Endometrial microvascular endothelial cells (primary cell): Measurements from ENCODE around the gene TADA2B. TPM values are rescaled to one million over a fixed set of nuclear protein-coding genes. Genes with fewer than 3 reads are reported as not detected.

ENCODE experiments used
- in situ Hi-C: cut with HindIII; loops from 2 replicates; pipeline ENCODE4 v1.10.0; 2017; ENCODE audit warnings: low sequenced_read_pairs, low pct_unique_long_range_greater_than_20kb; ENCODE audit errors: inconsistent ontology term
- total RNA-seq: library from RNA; depleted of rRNA; stranded (reverse); fragments of >200 nt; gene quantifications from one replicate; pipeline ENCODE4 v1.2.3, GENCODE V29; 2015; ENCODE audit errors: inconsistent ontology term

The TADA2B gene
- total RNA-seq, 1 donor from 2014 or later: 9.8 TPM

DNA sequence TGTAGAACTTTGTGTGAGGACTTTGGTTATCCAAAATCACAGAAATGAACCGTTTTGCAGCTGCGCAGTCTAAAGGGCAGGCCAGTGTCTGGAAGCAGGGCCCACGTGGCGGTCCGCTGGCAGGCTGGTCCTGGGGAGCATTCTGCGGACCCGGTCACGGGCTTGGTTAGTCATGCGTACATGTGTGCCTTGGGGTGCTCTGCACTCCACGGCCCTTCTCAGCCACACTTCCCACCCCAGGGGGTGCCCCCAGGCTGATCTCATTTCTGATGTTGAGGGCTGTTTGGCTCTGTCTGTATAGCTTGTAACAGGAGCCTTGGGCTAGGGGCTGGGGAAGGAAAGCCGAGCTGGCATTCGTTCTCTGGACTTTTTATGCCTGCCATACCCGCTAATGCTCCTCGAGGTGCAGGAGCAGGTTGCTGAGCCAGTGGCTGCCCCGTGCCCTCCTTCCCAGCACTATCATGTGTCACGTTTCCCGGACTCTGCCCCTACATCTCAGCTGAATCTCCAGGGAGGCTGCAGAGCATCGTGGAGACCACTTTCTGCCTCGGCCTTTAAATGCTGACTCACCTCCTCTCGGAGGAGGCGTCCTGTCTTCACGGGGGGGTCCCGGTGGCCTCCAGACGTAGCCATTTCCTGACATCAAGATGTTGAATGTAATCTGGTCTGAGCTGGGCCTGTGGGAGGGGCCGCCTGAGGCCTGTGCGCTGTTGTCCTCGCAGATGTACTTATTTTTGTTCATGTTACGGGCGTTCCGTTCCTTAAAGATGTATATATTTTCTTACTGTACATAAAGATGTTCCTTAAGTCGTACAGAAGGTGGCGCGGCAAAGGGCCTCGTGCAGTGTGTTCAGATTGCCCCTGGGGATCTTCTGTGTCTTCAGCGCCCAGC lies 11.4 kb upstream of the TADA2B start:
- in situ Hi-C loops: no loop called here

DNA sequence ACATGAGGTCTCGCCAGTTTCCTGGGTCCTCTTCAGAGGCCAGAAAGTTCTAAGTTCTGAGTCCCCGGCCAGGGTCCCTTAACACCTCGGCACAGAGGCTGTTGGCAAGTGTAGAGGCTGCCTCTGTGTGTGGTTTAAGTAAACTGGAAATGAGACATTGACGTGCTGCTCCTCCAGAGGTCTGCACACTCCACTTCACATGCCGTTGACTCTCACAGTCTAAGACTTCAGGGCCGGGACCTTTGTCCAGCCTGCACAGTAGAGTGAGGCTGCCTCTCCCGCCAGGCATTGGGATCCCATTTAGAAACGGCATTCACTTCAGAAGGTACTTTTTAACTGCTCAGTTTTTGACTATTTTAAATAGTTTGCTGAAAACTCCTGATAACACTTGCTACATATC lies 10.6 kb upstream of the TADA2B start:
- in situ Hi-C loops: no loop called here

DNA sequence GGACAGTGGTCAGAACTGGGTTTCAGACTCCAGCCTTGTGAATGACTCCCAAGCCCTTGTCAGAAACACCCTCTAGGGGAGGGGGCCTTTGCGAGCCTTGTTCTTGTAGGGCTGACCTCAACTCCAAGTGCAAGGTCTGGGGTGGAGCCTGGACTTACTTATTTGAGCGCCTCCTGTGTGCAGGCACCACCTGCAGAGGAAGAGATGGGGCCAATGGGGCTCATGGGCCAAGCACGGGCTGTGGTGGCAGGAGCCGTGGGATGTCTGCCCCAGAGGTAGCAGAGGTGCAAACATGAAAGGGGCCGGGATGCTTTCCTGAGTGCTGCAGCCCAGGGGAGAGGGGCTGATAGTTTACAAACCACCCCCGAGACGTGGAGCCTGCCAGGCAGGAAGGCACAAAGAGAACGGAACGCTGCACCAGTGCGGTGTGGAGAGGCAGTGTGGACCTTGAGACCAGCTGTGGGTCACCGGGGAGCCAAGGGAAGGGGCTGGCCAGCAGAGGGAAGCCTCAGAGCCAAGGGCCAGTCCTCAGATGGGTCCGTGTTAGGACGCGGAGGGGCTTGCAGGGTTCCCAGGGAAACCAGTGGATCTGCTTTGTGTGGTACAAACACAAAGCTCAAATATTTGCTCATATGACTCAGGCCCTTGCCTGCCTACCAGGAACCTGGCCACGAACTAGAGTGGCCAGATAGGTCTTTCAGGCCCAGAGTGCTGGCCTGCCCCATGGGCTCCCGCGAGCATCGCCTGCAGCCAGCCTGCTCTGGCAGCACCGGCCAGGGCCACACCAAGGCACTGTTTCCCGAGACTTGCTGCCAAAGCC lies 8.7 kb upstream of the TADA2B start:
- in situ Hi-C loops: no loop called here

DNA sequence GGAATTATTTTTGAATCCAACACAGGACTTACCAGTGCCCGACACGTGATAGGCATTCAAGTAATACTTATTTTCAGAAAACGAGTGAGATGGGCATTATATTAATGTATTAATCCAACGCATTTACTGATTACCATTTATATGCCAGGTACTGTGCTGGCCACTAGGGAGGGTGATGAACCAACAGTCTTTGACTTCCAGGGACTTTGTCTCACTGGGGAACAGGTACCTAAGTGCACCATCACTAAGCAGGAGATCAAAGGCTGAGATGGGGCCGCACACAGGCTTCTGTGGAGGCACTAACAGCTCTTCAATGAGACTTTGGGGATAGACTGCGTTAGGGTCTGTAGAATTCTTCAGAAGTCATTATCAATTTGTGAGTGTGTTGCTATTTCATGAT lies 5.7 kb upstream of the TADA2B start:
- in situ Hi-C loops: no loop called here

DNA sequence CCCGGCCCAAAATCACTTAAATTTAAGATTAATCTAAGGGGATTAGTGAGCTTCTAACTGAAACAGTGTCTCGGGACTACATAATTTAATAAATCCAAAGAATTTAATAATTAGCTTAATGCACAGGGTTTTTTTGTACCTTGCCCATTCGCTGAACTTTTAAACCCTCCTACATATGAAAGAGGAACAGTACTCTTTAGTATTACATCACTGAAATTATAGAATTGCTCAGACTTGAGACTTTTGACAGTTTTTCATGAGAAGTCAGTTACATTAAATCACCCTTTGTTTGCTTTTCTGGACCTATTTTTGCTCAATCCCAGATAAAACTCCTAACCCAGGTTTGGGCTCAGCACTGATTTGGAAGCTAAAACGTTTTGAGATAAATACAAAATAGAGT lies 2.4 kb upstream of the TADA2B start:
- in situ Hi-C loops: no loop called here

DNA sequence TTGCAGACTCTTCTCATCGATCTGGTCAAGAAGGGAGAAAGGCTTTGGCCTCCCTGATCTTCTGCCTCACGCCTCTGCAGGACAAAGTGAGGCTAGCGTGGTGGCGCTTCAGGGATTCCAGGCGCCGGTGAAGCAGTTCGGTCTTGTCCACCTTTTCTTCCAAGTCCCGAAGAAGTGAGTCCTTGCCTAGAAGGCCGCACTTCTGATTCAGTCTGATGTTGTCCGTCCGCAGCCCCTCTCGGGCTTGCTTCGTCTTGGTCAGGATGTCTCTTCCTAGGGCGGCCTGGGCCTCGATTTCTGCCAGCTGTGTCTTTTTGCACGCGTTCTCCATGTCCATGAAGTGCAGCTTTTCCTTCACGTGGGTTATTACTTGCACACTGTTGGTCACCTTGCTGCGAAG lies 1.9 kb upstream of the TADA2B start:
- in situ Hi-C loops: no loop called here

DNA sequence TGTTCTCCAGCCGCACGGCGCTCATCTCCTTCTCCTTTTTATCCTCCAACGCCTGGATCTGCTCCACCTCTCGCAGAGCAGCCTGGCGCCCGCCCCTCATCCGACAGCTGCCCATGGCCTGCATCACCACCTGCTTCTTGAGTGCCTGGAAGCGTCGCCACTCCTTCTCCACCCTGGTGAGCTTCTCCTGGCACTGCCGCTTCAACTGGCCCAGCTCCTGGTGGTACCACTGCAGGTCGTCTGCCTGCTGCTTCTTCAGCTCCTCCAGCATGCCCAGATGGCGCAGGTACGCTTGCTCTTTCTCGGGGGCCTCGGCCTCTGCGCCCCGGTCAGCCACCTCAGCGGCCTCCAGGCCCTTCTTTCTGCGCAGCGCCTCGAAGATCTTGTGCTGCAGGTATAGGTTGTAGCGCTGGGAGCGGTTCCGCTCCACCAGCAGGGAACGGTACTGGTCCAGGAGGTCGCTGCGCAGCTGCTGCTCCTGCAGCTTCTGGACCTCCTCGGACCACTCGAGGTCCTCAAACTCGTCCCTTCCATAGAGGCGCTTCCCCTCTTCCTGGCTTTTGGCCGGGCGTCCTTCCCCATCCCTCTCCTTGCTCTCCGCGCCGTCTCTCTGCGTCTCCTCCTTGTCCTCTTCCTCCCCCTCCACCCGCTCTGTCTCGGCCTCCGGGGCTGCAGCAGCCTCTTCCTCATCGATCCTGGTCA lies 1.2 kb upstream of the TADA2B start:
- in situ Hi-C loops: no loop called here

DNA sequence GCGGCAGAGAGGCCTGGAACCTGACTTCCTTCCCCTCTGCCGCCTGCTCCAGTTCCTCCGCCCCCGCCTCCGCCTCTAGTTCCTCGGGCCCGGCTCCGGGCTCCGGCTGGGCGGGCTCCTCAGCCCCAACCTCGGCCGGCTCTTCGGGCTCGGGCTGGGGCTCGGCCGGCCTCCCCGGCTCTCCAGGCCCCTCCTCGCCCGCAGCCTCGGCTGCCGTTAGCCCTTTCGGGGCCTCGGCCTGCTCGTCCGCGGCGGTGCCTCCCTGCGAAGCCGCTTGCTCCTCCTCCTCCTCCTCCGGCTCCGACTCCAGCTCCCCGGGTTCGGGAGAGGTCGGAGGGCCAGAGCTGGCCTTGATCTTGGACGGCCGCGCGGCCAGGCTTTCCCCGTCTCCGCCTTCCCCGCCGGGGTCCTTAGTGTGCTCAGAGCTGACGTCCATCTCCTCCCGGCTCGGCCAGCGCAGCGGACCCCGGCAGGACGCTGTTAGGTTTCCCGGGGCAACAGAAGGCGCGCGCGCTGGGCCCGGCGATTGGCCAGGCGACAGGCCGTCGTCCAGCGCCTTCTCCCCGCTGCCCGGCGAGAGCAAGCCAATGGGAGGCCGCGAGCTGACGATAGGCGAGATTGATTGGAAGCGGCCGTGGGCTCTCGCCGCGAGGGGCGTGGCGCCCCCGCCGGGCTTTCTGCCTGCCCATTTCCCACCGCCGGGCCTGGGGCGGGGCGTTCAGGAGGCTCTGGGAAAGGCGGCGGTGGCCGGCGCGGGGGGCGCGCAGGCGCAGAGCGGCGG lies 479 bp upstream of the TADA2B start:
- in situ Hi-C loops: no loop called here

DNA sequence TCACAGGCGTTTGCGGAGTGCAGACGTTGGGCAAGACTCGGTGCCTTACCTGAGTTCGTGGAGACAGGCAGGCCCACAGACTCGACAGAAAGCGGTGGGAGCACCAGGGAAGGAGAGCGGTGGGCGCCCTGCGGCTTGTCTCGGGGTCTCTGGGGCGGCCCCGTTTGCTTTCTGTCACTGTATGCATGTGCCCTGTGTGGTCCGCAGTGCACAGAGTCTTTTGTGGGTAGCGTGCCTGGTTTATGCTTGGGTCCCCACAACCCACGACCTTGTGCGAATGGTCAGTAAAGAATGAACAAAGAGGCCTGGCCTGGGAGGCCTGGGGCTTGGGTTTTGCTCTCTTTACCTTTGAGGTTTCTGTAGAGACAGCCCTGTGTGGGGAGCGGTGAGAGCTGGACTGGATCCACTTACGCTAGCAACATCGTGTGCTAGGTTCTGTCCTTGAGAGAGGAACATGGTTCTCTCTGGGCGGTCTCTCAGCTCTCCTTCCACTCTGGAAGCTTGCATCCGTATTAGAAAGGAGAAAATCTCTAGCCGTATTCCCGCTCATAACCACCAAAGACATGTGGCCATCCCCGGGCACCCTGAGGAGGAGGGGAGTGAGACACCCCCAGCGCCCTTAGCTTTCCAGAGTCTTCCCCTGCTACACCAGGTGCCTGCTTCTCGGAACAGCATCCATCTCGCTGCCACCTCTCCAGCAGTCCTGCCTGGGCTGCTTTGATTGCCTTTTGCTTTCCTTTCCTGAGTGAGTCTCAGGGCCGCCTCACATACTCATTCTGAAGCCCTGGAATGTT lies 1.2 kb downstream of the TADA2B start:
- in situ Hi-C loops: no loop called here

DNA sequence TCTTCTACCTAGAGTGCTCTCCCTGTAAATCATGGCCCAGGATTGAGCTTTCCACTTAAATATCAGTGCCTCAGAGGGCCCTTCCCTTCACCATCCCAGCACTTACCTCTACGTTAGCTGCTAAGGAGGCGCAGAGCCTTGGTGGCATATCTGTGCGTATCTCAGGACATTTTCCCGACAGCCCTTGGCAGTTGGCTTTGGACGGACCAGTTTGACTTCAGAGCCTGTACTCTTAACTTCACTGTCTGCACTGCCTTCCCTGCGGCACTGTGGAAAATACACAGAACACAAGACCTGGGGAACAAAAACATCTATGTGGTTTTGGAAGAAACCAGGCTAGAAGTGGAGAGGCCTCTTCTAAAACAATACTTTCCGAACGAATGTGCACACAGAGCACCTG lies 2.4 kb downstream of the TADA2B start:
- in situ Hi-C loops: no loop called here

DNA sequence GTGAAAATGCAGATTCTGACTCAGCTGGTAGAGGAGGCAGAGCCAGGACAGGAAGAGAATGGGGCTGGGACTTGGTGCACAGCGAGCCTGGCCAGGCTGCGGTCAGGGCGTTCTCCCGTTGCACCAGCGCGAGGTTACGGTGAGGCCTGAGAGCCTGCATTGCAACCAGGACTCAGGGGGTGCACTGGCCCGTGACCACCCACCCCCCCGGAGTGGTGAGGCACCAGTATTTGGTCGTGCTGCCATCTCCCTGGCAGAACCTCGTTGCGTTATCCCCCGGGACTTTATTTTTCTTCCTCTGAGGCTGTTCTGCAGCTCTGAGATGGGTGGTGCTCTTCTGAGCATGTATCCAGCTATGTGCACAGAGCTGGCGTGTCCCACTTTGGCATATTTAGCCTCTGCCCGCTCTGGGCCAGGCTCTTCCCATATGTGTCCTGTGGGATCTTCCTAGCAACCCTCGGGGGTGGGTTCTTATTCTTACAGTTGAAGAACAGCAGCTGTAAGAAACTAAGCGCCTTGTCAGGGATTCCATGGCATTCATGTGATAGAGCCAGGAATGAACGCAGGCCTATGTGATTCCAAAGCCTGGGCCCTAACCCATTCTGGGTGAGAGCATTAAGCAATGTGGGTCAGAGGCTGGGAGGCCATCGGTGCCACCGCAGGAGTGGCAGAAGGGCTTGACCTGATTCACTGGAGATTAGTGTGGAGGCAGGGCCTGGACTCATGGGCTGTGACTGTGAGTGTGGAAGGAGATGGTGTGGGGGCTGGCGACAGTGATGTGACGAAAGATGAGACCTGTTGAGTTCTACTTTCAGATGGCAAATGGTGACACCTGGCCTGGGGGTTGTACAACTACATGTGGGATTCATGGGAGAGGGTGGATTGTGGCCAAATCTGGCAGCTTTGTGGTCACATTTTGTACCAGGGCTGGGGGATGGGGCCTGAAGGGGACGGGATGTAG lies 3.1 kb downstream of the TADA2B start:
- in situ Hi-C loops: no loop called here

DNA sequence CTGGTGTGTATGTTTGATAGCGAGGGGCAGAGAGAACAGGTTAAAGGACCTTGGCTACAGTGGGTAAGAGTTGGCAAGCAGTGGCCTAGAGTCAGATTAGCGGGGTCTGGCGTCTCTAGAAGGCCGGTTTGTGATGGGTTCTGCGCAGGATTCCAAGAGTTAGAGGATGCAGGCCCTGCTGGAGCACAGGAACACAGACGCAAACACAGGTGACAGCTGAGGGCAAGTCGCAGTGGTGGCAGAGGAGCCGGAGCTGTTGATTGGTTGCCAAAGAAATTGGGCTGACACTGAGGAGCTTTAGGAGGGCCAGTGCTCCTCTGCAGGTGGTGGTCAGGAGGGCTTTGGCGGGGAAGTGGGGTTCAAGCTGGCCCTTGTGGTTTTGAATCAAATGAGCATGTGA lies 3.8 kb downstream of the TADA2B start:
- in situ Hi-C loops: no loop called here

DNA sequence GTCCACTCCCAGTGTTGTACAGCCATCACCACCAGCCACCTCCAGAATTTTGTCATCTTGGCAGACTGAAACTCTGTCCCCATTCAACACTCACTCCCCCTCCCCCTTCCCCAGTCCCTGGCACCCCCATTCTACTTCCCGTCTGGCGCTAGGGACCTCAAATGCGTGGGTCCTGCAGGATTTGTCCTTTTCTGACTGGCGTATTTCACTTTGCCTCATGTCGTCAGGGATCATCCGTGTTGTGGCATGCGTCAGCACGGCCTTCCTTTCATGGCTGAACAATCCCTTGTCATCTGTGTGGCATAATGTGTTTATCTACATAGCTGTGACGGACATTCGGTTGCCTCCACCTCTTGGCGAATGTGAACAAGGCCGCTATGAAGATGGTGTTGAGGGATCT lies 5.5 kb downstream of the TADA2B start:
- in situ Hi-C loops: no loop called here

DNA sequence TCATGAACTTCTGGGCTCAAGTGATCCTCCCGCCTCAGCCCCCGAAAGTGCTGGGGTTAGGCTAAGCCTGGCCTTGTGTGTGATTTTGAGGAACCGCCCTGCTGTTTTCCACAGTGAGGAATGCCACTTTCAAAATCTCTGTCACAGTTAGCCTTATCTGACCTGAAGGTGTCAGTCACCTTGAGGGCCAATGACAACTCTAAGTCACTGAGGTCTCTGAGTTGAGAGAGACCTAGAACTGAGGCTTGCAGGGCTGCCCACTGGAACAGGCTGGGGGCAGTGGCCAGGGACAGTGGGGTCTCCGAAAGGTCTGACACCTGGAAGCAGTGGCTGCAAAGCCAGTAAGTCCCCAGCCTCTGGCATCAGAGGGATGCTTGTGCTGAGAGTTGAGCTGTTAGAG lies 6.1 kb downstream of the TADA2B start:
- in situ Hi-C loops: no loop called here

DNA sequence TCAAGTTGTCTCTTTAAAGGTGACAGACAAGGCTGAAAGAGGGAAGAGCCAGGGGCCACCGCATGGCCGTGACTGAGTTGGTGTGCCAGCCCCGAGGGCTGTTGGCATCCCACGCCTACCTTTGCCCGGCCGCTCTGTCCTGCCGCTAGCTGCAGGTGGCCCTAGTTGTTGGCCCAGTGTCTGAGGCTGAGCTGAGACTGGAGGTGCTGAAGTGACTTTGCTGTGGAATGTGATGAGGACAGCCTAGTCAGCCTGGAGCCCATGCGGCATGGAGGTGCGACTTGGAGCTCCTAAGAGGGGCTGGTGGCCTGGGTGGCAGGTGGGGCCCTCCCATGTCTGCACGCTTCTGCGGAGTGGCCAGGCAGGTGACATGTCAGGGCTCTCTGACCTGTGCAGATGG lies 6.6 kb downstream of the TADA2B start:
- in situ Hi-C loops: no loop called here

DNA sequence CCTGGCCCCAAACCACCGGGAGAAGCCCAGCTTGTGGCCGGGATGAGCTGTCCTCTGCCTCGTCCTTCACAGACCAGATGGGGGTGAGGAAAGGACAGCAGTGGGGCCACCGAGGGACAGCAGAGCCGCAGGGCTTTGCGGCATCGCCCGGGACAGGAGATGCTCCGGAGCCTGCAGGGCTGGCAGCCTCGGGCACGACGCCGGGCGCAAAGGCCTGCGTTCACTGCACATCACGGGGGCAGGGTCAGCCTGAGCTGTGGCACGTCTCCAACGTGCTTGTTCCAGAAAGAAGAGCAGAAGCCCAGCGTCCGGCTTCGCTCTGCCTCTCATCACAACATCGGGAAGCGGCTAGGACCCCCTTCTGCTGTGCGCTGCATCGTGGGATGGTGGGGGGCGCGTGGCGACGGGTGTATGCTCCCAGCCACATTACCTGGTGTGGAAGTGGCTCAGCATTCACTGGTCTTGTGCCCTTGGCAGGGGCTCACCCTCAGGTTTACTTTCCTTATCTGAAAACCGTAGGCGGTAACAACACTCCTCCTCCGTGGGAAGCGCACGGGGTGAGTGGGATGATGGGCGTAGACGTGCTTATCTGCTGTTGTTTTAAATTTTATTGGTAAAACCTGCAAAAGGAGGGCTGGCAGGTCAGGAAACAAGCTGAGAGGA lies 7.4 kb downstream of the TADA2B start:
- in situ Hi-C loops: no loop called here

DNA sequence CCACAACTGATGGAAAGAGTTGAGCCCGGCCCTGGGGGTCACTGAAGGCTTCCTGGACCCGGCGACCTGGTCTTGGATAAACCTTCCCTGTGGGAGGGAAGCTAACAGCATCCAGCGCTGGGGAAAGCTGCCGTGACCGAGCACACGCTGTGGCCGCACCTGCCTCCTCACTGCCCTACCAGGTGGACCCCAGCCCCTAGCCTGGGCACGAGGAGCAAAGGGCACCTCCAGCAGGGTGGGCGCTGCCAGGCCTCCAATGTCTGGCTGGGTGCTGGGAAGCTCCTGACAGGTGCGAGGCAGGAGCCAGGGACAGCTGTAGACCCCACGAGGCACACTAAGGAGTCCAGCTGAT lies 7.9 kb downstream of the TADA2B start:
- in situ Hi-C loops: no loop called here
